ENCODE measurements around the gene MYH14.

Gene MYH14

DNA sequence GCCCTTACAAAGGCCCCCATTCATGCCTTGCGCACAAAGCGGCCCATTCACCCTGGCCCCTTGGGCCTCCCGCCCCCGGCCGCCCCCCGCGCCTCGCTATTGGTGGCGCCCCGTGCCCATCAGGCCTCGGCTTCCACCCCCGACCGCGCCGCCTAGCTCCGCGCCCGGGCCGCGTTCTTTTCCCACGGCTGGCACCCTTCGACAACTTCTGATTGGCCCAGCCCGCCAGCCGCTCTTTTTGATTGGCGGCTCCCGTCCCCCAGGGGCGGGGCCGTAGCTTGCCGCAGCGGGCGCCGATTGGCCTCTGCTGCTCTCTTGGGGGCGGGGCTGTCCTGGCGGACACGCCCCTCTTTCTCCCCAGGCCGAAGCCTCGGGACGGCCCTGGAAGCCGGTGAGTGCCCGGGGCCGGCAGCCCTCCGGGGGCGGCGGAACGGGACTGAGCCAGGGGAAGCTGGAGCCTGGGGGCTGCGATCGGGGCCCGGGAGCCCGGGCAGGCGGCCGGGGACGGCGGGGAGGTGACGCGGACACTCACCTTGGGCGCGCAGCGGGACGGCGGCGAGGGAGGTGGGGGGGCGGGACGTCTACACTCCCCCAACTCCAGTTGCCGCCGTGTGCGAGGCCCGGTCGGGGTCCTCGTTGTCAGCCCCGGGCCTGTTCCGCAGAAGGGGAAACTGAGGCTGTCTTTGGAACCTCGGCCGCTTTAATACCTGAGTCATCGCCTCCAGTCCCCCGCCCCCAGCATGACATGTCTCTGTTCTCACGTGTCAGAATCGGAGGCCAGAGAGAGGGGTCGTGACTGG, at the start of gene MYH14:
MYH14 (plus strand) TSS at position 342 of the 800 bp plus-strand sequence. CDS start 6,744 bp downstream, outside the sequence.
- peak; percentile 99 for DNase-seq

DNA sequence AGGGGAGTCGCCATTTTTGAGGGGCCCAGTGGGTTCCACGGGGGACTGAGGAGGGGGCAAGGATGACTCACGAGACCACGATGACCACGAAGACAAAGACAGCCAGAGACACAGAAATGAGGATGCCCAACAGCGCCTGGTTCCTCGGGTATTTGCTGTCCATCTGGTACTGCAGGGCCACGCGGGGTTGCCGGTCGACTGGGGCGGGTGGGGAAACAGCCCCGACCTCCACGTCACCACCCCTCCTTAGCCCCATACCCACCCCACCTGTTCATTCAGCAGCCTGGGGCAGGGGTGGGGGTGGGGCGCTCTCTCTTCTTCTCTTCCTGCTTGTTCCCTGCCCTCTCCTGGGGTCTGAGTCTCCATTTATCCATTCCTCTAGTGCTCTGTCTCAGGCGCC, 48.9 kb upstream of the MYH14 start:
- no peak for DNase-seq

DNA sequence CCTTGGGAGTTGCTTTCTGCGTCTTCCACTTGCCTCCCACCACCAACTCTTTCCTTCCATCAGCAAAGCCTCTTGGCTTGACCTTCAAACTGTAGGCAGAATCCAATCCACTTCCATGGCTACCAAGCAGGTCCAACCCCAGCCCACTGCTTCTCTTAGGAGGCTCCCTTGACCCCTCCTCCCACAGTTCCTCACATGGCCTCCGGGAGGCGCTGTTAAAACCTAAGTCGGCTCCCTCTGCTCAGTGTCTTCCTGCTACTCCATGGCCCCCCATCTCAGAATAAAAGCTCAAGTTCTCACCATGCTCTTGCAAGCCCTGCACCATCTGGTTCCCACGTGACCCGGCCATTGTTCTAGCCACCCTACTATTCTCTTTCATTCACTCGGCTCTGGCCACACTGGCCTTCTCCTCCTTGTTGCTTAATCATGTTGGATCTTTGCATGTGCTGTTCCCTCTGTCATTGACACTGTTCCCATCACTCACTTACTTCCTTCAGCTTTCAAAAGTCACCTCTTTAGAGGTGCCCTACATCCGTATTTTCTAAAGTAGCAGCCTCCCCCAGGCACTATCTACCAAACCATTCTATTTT, 47.8 kb upstream of the MYH14 start:
- DNase-seq, result no peak

DNA sequence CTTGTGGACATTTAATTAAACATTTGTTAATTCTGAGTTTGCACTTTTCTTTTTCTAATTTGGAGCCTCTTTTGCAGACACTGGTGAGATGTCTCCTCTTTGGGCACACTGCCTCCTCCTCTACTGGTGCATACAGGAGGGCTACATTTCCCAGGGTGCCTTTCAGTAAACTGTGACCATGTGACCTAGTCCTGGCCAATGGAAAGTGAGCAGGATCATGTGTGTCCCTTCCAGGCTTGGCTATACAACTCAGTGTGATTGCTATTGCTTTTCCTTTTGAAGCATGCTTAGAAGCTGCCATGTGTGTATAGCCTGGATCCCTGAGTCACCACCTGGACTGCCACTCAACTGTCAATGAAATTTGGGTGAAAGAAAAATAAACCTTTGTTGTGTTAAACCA, 44.8 kb upstream of the MYH14 start:
- no peak for DNase-seq

DNA sequence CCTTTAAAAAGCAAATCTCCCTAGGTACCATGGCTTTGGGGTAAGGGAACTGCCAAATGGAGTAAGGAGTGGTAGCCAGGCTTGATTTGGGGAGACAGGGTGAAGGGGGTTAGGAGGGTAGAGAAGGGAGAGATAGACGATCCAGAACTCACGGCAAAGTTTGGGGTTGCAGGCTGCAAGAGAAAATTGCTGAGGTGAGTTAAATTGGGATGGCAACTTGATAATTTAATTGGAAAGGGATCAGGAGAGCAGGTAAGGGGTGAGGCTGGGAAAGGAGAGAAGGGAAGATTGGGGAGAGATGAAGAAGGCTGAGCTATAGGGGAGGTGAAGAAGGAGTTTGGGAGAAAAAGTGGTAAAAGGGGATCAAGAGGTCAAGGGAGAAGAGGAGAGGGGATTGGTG, 44.3 kb upstream of the MYH14 start:
- no peak for DNase-seq

DNA sequence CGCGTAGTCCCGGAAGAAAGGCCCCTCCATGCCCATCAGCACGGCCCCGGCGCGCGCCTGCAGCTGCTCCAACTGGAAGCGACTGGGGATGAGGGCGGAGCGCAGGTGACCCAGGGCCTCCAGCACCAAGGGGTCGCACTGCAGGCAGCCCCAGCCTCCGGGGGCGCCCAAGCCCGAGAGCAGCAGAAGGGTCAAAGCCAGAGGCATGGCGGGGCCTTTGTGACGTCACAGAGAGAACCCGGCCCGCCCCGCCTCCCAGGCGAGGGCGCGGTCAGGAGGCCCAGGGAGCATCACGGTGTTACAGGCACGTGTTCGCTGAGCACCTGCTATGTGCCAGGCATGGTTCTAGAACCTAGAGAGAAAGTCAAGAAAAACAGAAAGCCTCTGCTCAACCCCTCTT, 40.4 kb upstream of the MYH14 start, which contains the start of gene IZUMO2:
IZUMO2 (minus strand) TSS at position 294 of the 400 bp plus-strand sequence; CDS start at position 207, 87 bp downstream.
- DNase-seq, result no peak

DNA sequence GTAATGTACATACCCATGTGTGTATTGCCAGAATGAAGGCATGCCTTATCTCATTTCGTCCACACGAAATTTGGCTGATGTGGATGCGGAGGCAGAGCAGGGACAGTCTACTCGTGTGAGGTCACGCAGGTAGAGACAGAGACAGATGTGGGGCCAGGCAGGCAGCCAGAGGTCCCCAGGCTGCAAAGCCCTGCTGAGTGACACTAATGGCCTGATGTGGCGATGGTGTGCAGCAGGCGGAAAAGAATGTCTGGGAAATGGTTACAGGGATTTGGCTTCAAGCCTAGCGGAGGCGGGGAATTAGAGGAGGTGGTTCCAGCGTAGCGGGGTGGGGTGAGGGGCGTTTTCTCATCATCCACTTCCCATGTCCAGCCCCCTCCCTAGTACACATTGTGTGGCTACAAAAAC, 36.1 kb upstream of the MYH14 start:
- DNase-seq, result no peak

DNA sequence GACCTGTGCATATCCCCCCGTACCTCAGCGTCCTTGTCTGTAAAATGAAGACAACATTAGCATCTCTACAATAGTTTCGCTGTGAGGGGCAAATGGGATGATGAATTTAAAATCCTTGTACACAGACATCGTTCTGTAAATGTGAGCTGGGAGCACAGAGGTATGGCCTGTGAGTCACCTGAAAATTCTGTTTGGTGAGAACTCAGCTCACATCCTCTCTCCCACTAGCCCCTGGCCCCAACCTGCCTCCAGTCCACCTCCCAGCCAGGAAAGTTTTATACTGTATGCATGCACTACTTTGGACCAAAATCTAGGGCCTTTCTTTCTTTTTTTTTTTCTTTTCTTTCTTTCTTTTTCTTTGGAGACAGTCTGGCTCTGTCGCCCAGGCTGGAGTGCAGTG, 31.7 kb upstream of the MYH14 start:
- no peak for DNase-seq

DNA sequence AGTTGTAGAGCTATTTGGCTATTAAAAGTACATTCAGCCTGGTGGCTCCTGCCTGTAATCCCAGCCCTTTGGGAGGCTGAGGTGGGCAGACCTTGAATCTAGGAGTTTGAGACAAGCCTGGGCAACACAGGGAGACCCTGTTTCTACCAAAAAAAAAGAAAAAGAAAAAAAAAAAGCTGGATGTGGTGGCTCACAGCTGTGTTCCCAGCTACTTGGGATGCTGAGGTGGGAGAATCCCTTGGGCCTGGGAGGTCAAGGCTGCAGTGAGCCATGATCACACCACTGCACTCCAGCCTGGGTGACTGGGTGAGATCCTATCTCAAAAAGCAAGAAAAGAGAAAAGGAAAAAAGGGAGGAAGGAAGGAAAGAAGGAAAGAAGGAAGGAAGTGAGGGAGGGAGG, 30.7 kb upstream of the MYH14 start:
- no peak for DNase-seq

DNA sequence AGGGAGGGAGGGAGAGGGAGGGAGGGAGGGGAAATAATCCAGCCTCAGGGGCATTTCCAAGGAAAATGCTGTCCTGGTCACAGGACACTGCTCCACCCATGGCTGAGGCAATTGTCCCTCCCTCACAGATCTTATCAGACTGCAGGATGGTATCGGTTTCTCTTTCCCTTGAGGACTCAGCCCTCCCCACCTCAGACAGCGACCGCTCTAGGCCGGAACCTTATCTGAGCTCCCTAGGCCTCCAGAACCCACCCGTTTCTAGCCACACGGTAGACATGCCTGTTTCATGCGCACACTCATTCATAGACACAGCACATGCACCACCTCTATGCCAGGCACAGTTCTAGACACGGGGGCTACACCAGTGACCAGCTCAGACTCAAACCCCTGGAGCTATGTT, 30.3 kb upstream of the MYH14 start:
- DNase-seq, result no peak

DNA sequence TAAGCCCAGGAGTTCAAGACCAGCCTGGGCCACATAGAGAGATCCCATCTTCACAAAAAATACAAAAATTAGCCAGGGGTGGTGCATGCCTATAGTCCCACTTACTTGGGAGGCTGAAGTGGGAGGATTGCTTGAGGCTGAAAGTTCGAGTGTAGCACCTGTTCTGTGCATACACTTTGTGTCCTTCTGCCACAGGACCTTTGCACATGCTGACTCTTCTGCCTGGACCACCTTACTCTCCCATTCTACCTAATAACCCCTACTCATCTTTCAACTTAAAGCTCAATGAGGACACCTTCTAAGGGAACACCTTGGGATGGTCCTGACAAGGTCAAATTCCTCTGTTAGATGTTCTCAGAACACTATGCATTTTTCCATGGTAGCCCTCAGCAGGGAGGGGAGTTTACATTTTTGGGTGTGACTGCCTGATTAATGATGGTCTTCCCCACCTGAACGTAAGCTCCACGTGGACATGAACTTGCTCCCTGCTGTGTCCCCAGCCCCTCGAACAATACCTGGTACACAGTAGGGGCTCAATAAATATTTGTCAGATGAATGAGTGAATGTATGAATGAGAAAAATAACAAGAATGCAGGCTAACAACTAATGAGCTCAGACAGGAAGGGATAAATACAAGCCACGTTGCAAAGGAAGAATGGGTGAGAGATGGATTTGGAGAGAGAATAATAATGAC, 29.2 kb upstream of the MYH14 start:
- DNase-seq, result no peak

DNA sequence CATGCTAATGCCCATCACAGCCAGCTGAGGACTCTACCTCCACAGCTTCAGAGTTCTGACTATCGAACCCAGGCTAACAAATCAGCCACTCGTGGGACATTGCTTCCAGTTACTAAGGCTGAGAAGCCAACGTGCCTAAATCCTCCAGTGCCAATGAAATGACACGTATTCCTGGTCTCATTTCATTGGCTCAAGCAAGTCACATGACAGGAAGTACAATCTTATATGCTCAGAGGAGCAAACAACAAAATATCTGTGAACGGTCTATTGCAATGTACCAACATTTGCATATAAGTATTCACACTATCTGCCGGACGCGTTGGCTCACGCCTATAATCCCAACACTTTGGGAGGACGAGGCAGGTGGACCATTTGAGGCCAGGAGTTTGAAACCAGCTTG, 27.5 kb upstream of the MYH14 start:
- DNase-seq, result no peak

DNA sequence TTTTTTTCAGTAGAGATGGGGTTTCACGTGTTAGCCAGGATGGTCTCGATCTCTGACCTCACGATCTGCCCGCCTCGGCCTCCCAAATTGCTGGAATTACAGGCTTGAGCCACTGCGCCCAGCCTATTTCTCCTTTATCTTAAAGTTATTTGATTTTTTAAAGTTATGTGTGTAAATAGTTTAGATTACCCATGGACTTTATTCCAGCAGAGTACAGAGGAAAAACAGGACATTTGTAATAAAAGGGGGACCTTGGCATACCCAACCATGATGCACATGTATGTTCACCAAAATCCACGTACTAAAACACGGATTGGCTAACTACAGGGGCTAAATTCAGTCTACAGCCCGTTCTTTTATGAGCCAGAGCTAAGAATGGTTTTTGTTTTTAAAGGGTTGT, 26.6 kb upstream of the MYH14 start:
- no peak for DNase-seq

DNA sequence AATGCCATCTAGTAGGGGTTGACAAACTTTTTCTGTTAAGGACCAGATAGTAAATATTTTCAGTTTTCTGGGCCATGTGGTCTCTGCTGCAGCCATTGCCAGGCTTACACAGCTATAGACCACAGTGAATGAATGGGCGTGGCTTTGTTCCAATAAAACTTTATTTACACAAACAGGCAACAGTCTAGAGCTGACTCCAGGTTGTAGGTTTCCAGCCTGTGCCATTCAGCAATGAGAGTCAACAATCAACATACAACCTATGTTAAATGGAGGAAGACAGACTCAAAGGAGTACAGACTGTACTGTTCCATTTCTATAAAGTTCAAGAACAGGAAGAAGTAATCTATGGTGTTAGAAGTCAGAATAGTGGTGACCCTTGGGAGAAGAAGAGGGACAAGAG, 25.1 kb upstream of the MYH14 start:
- no peak for DNase-seq

DNA sequence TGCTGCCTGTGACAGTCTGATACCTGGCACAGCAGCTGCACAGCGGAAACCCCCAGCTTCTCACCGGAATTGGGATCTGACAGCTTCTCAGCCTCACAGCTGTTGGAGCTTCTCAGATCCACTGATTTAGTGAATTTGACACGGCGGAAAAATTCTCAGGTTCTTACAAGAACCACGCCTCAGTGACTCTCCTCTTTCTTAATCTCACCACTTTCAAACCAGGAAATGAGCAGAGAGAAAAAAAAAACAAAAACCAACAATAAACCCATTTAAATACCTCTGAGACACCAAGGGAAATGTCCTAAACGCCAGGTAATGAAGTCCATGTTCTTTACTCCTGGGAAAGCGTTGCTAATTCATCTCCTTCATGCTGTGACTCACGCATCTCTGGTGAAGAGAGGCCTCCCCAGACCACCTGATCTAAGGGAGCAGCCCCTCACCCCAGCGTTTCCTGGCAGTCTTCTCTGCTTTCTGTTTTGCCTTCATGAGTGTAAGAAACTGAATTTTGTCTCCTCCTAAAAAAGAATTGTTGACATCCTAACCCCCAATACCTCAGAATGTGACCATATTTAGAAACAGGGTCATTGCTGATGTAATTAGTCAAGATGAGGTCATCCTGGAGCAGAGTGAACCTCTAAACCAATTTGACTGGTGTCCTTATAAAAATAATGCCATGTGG, 24.4 kb upstream of the MYH14 start:
- DNase-seq, result no peak

DNA sequence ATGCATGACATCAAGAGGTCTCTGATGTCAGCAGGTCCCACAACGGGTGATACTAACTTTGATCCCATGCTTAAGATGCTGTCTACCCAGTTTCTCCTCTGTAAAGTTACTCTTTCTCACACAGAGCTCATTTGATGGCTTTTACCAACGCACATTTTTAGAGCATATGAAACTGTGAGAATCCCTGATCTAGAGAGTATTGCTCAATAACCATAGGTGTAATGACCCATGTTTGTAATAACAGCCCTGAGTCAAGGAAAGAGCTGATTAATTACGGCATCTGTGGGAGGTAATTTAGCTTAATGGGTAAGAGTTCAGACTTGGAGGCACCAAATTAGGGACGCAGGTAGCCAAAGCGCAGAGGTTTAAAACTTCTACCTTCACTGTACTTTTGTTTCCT, 22.3 kb upstream of the MYH14 start:
- DNase-seq, result no peak

DNA sequence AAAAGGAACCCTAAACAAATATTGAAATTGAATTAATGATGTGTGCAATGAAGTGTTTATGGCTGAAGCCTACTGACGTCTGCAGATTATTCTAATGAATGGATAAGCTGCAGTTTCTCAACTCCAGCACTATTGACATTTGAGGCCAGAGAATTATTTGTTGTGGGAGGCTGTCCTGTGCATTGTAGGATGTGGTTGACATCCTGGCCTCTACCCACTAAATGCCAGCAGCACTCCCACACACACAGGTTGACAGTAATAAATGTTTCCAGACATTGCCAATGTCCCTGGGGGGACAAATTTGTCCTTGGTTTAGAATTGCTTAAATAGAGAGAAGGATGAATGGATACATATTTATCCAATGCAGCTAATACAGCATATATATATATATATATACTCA, 19.2 kb upstream of the MYH14 start:
- no peak for DNase-seq

DNA sequence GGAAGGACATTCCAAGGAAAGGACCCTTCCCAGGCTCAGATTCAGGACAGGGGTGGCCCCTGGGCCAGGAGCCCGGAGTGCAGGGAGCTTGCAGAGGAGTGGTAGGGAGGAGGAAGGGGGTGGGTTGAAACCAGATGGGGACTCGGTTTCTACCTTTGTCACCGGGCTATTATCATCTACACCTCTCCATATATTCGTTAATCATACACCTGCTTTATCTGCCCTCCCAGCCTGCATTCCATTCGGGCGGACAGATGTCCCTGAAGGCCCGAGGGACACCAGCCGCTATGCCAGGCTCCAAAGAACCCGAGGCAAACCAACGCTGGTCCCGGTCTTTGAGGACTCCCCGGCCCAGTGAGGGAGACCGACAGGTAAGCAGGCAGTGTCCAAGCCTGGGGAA, 15.5 kb upstream of the MYH14 start:
- DNase-seq, result no peak

DNA sequence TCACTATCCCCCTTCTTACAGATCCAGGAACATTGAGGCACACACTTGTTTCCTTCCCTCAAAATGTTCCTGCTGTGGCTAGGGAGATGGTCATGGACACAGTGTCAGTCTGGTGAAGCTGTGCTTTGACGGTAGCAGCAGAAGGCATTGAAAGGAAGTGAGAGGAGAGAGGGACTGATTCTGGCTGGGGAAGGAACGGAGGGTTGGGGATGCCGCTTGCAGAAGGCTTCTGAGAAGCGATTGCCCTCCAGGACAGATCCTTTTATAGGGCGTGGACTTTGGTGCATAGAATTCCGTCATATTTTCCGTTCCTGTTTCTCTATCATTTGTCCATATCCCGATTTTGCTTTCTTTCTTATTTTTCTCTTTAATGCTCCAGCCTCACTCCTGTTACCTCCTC, 14.1 kb upstream of the MYH14 start:
- no peak for DNase-seq

DNA sequence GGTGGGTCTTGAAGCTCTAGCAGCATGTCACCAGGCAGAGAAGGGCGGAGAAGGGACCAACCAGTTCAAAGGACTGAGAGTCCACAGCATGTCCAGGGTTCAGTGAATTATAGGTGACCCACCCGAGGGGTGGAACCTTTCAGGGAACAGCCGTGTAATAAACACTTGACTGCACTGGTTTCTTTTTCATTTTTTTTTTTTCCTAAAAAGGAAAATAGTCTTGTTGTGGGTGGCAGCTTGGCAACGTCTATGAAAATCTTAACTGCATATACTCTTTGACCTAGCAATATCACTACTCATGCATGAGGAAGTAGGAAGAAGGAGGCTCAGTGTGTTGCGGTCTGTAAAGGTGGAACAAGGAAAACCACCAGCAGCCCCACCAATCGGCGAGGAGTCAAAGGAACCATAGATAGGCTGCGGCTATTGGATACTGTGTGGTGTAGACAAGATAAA, 13.0 kb upstream of the MYH14 start:
- no peak for DNase-seq

DNA sequence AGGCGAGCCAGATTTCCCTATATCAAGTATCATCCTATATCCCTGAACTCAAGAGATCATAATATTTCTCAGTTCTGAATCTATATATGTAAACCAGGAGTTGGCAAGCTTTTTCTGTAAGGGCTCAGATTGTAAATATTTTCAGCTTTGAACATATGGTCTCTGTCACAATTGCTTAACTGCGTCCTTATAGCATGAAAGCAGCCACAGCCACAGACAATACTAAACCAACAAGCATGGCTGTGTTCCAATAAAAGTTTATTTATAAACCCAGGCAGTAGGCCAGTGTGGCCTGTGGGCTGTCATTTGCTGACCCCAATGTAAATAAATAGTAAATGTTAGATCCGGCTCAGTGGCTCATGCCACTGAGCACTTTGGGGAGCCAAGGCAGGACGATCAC, 12.2 kb upstream of the MYH14 start:
- DNase-seq, result no peak

DNA sequence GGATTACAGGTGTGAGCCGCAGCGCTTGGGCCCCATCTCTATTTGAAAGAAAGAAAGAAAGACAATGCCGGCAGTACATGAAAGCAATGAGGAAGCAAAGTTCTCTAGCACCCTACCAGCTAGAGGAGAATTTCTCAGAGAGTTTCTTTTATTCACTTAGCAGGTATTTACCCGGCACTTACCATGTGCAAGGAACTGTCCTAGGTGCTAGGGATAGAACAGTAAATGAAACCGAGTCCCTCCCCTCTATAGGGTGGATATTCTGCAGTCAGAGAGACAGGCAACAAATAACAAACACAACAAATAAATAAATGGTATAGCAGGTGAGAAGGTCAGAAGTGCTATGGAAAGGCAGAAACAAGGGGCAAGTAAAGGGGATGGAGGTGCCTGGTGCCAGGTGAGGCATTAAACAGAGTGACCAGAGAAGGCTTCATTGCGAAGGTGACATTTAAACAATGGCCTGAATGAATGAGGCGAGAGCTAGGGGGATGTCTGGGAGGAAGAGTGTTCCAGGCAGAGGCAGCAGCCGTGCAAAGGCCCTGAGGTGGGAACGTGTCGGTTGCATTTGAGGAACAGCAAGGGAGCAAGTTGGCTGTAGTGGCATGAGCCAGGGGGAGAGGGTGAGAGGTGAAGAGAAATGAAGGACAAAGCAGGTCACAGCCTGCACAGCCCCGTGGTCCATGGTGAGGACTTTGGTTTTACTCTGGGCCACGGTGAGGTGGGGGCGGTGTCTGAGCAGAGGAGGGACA, 10.8 kb upstream of the MYH14 start:
- DNase-seq, result no peak

DNA sequence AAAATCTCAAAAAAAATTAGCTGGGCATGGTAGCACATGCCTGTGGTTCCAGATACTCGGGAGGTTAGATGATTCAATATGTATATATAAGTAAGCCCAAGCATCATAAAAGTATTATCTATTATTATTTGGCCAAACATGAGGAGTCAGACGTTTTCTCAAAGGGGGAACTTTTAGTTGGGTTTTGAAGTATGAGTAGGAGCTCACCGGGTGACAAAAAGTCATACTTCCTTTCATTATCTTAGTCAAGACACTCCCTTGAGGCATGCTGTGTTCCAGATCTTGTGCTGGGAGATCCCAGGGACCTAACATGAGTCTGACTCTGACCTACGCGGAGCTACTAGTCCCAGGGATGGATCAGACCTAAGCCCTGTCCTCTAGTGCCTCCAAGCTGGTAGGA, 8.2 kb upstream of the MYH14 start:
- no peak for DNase-seq
